Measurements from ENCODE around the gene CACNB2. TPM values are rescaled to one million over a fixed set of nuclear protein-coding genes. Genes with fewer than 3 reads are reported as not detected.

The CACNB2 gene
- total RNA-seq, 1 donor from 2014 or later: 8.4 TPM

DNA sequence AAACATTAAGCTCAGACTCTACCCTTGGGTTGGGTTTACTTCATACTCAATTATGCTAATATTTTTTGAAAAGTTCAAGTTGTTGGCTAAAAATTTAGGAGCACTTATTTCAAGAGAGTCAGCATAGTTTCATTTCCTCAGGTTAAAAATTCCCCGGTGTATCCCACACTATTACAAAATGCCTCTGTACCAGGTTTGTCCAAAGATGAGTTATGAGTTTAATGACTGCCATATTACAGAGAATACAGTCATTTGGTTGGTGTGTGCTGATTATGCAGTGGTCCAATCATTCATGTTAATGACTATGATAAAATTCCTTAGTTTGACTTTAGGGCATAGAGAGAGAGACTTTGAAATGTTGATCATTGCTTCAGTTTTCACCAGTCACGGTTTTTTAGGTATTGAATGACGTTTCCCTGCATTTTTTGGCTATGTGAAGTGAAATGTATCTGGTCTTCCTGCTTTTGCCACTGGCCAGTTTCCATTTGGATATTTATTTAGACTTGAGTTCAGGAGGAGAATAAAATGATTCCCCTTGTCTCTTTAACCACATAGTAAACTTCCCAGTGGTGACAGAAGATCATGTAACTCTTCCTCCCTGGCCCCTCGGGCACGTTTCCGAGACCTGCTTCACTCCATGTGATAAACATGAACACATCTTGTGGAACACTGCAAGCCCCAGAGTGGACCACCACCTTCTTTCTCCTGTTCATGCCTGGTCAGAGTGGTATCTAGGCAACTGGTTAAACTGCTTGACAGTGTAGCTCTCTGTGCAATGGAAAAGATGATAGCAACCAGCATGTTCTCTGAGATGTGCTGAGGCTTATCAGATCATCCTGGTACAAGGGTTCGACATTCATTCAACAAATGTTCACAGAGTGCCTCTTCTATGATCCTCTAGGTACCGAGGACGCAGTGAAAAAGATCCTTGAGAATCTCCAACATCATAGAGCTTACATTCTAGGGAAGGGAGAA is 153.6 kb downstream of the CACNB2 start:
- DNase-seq (ENCODE audit: low spot score): no peak

DNA sequence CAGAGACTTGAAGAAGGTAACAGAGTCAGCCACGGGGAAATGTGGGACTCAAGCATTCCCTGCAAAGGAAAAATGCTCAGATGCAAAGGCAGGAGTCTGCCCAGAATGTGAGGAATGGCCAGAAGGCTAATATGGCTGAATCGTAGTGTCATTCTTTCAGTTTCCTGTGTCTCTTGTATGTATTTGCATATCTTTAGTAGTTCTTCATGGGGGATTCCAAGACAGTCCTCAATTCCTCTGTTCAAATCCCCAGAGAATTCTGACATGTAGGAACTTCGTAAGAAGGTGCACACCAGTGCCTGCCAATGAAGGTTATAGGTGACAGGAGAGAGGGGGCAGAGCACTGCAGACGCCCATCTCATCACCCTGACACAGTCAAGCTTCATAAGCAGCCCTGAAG is 154.4 kb downstream of the CACNB2 start:
- no peak for DNase-seq (ENCODE audit: low spot score)

GRCh38 chr10:18297659-18298058 is 157.4 kb downstream of the CACNB2 start:
- DNase-seq (ENCODE audit: low spot score): no peak

- no peak for DNase-seq (ENCODE audit: low spot score)
Observed at GRCh38 chr10:18298256-18298655, 158.0 kb downstream of the CACNB2 start.

GRCh38 chr10:18303851-18304801 is 163.9 kb downstream of the CACNB2 start:
- no peak for DNase-seq (ENCODE audit: low spot score)

- DNase-seq (ENCODE audit: low spot score): no peak
Observed at GRCh38 chr10:18306031-18306430, 165.8 kb downstream of the CACNB2 start.

- no peak for DNase-seq (ENCODE audit: low spot score)
Observed at GRCh38 chr10:18308600-18308999, 168.4 kb downstream of the CACNB2 start.

- DNase-seq (ENCODE audit: low spot score): no peak
Observed at GRCh38 chr10:18310761-18311160, 170.5 kb downstream of the CACNB2 start.

DNA sequence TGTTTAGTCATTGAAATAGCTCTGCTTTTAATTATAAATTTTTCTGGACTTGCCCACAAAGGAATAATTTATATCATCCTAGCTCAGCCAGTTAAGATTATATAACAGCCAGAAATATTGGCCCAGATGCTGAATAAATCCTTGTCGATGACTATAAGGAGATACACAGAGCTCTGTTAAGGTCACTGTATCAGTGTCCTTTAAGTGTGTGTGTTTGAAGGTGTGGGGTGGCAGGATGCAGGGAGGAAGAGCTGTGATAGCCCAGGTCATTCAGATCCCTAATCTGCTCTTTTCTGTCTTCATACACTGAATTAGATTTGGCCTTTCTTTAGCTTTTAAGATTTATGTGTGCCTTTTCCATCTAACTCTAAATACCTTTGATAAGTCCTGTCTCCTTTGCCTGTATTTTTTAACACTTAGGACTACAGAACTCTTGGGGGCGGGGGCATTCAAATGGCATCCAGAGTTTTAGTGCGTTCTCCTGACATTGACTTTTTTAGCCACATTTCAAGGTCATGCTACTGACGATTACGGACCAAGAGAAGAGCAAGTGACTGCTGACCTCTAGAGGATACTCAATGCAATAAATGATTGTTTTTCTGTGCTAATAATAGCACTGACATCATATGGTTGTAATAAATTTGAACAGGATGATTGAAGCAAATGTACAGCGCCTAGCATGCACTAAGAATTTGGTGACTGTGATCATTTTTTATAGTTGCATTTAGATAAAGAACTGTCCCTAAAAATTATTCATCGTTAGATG is 172.3 kb downstream of the CACNB2 start:
- DNase-seq (ENCODE audit: low spot score): no peak

DNA sequence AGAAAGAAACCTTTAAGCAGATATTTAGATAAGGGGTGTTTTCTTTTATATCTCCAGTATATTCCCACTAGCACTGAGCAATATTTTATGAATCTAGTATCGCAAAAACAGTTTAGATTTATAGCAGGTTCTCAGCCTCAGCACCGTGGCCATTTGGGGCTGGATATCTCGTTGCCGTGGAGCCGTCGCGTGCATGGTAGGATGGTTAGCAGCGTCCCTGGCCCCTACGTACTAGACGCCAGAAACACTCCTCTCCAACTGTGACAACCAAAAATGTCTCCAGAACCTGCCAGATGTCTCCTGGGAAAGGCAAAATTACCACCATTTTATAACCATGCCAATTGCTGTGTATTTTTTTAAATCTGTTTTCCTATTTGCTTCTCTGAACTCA is 172.9 kb downstream of the CACNB2 start:
- no peak for DNase-seq (ENCODE audit: low spot score)

DNA sequence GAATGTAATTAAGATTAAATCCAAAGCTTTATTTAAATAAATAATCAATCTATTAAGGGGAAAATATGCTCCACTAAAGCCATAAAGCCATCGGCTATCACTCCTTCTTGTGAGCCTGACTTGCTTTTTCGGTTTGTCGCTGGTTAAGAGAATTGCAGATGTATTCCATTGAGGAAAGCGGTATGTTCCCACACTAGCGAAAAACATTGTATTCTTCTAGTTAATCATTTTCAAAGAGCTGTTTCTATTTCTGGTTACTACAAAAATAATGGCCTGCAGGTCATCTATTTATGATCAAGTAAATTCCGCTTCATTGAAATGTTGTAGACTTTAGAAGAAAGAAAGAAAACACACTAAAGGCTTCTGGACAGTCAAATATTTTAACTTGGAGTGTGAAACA is 173.4 kb downstream of the CACNB2 start:
- DNase-seq (ENCODE audit: low spot score): no peak

DNA sequence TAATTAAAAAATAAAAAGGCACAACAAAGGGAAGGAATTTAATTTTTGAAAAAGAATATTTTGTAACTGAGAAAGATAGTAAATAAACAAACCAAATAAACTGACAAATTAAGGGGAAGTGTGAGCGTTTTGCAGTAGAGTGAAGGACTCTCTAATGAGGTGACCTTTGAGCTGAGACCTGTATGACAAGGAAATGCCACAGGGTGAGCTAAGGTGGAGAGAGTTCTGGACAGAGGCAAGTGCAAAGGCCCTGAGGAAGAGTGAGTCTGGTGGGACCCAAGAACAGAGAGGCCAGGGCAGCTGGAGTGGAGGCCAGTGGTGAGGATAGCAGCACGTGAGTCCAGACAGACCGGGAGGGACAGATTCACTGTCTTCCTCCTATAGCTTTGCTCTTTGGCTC is 179.4 kb downstream of the CACNB2 start:
- no peak for DNase-seq (ENCODE audit: low spot score)

- no peak for DNase-seq (ENCODE audit: low spot score)
Observed at GRCh38 chr10:18321371-18321770, 181.1 kb downstream of the CACNB2 start.

DNA sequence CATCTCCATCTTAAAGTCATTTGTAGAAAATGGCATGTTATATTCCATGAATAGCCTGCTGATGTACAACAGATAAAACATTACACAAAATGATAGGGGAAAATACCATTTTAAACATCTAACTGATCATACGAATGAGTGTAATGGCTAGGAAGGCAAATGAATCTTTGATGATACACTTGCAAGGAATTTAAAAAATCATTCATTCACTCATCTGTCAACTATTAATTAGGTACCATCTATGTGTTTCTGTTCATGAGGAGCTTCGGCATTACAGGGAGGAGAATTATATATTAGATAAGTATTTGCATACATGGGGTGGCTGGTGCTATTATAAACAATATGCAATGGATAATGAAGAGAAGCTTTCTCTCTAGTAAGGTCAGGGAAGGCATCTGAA is 183.7 kb downstream of the CACNB2 start:
- no peak for DNase-seq (ENCODE audit: low spot score)

- no peak for DNase-seq (ENCODE audit: low spot score)
Observed at GRCh38 chr10:18325410-18325809, 185.2 kb downstream of the CACNB2 start.

GRCh38 chr10:18325889-18326531 is 185.8 kb downstream of the CACNB2 start:
- no peak for DNase-seq (ENCODE audit: low spot score)

- no peak for DNase-seq (ENCODE audit: low spot score)
Observed at GRCh38 chr10:18328941-18329340, 188.7 kb downstream of the CACNB2 start.

- no peak for DNase-seq (ENCODE audit: low spot score)
Observed at GRCh38 chr10:18332048-18332447, 191.8 kb downstream of the CACNB2 start.

- DNase-seq (ENCODE audit: low spot score): no peak
Observed at GRCh38 chr10:18332484-18332883, 192.3 kb downstream of the CACNB2 start.

GRCh38 chr10:18333621-18334020 is 193.4 kb downstream of the CACNB2 start:
- DNase-seq (ENCODE audit: low spot score): no peak

Measured in mucosa of gallbladder (tissue), 1 donor.